ACC112 (cell line): ENCODE measurements around the gene TRIM25.
"Not testable (repeated sequence)": the region's sequence is repeated elsewhere in the genome, so short reads cannot be mapped to it uniquely, and the experiment has no call there.

Experiments
- H2AFZ ChIP-seq: fragments of 200-600 bp; sonication (generic); one replicate; pipeline ENCODE4 v1.6.0; 2017; ENCODE audit warnings: antibody characterized with exemption, low read length; ENCODE audit not compliant: unreplicated experiment
- H3K27ac ChIP-seq: fragments of 200-600 bp; sonication (generic); 2 replicates; pipeline ENCODE4 v1.5.1; 2014; ENCODE audit warnings: low read depth, mild to moderate bottlenecking, antibody characterized with exemption, low read length, moderate library complexity
- H3K27me3 ChIP-seq: fragments of 200-600 bp; sonication (generic); 2 replicates; pipeline ENCODE4 v1.6.1; 2014; ENCODE audit warnings: mild to moderate bottlenecking, antibody characterized with exemption, low read length, moderate library complexity, mixed read lengths; ENCODE audit not compliant: insufficient read depth
- H3K36me3 ChIP-seq: fragments of 200-600 bp; sonication (generic); 2 replicates; pipeline ENCODE4 v1.6.1; 2016; ENCODE audit warnings: mild to moderate bottlenecking, antibody characterized with exemption, low read length, moderate library complexity, mixed read lengths; ENCODE audit not compliant: insufficient read depth
- H3K4me1 ChIP-seq: fragments of 200-600 bp; sonication (generic); one replicate; pipeline ENCODE4 v1.6.1; 2016; ENCODE audit warnings: low read length, mixed read lengths; ENCODE audit not compliant: insufficient read depth, unreplicated experiment, control insufficient read depth
- H3K4me3 ChIP-seq: fragments of 200-600 bp; sonication (generic); 2 replicates; pipeline ENCODE4 v1.5.1; 2014; ENCODE audit warnings: mild to moderate bottlenecking, low read depth, low read length
- H3K79me2 ChIP-seq: fragments of 200-600 bp; sonication (generic); one replicate; pipeline ENCODE4 v1.6.0; 2016; ENCODE audit warnings: low read length; ENCODE audit not compliant: control insufficient read depth, unreplicated experiment, insufficient read depth

TRIM25 gene

GRCh38 chr17:56938206-56938605 lies 24.4 kb upstream of the TRIM25 start:
- H3K79me2 ChIP-seq, H2AFZ ChIP-seq, H3K27me3 ChIP-seq: not testable (repeated sequence)
- Histone ChIP-seq H3K36me3 (peaks cover 25% of the 10 kb centered on the region; the same call in 1 of the 2 replicates), H3K27ac (peak overlapping the region; percentile 11; the same call in 1 of the 2 replicates), H3K4me1 (peaks cover 14% of the 10 kb centered on the region), H3K4me3 (0 out of 2 replicates have a peak overlapping the region, but pooled peaks have one; percentile 13)

DNA sequence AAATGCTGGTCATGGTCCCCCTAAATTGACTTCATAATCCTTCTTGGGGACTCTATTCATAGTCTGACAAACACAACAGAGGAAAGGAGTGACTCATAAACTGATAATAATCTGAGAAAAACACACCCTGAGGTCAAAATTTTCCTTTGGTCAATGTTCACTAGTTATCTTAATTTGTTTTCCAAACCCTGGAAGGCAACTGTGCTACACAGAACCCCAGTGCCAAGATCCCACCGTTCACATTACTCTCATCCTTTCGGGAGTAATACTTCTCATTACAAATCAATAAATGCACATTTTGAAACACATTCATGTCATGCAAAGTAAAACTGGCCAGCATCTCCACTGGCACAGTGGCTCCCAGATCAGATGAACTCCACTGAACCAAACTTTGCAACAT lies 23.8 kb upstream of the TRIM25 start:
- Histone ChIP-seq H3K27ac (peak overlapping the region; percentile 11; the same call in 1 of the 2 replicates), H3K36me3 (peaks cover 25% of the 10 kb centered on the region; the same call in 1 of the 2 replicates), H2AFZ (no peak overlapping the region)

DNA sequence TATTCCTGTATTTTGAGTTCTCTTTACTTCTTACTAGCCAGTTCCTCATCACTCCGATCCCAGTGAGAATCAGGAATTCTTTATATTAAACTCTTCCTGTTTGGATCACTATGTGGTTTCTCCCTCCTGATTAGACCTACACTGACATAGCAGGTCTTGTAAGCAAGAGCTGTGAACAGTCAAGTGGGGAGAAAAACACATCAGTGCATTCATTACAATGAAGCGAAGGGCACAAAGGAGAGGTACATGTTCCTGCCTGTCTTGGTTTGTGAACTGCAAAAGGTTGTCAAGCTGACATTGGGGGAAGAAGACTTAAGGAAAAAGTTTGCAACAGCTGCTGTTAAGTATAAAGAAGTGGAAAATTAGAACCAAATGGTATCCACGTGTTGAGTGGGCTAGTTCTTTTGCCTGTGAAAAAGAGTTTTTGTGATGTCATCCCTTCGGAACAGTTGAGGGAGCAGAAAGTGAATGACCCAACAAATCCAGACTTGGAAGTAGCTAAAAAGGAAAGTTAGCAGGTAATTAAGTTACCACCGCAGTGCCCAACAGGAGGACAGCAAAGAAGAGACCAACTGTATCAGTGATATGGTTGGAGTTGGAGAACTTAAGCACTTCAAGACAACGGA lies 23.0 kb upstream of the TRIM25 start:
- no peak overlapping the region for H2AFZ ChIP-seq
- no peaks in the 10 kb centered on the region for H3K79me2 ChIP-seq
- H3K27me3 ChIP-seq, result no peaks in the 10 kb centered on the region
- peaks cover 25% of the 10 kb centered on the region; the same call in 1 of the 2 replicates for H3K36me3 ChIP-seq
- H3K4me1 ChIP-seq, result peaks cover 14% of the 10 kb centered on the region
- no peak overlapping the region for H3K27ac ChIP-seq
- H3K4me3 ChIP-seq, result no peak overlapping the region

More for the DNA sequence above, 23.8 kb upstream of the TRIM25 start:
- H3K27me3 ChIP-seq, result no peaks in the 10 kb centered on the region
- H3K79me2 ChIP-seq, result no peaks in the 10 kb centered on the region
- peaks cover 14% of the 10 kb centered on the region for H3K4me1 ChIP-seq
- H3K4me3 ChIP-seq, result peak overlapping the region; percentile 13; the same call in 1 of the 2 replicates

DNA sequence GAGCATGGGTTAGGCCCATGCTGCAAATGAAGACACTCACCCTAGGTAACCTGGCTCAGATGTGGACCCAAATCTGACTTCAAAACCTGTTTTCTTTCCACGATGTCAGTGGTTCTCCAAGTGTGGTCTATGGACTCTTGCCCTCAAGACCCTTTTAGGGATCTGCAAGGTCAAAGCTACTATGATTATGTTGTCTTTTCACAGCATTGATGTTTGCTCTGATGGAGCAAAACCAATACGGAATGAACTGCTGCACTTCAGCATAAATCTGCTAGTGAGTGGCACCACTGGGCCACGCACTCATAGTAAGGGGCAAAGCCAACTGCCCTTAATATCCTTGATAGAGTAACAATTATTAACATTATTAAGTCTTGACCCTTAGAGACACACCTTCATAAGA lies 21.6 kb upstream of the TRIM25 start:
- H2AFZ ChIP-seq, result no peak overlapping the region
- no peak overlapping the region for H3K4me3 ChIP-seq
- H3K36me3 ChIP-seq, result peaks cover 28% of the 10 kb centered on the region
- peaks cover 14% of the 10 kb centered on the region for H3K4me1 ChIP-seq
- H3K79me2 ChIP-seq, result no peaks in the 10 kb centered on the region
- no peaks in the 10 kb centered on the region for H3K27me3 ChIP-seq
- no peak overlapping the region for H3K27ac ChIP-seq

- no peak overlapping the region for H3K4me3 ChIP-seq
- no peak overlapping the region for H2AFZ ChIP-seq
- H3K79me2 ChIP-seq, result no peaks in the 10 kb centered on the region
- H3K27ac ChIP-seq, result no peak overlapping the region
- H3K4me1 ChIP-seq, result peaks cover 14% of the 10 kb centered on the region
- H3K27me3 ChIP-seq, result no peaks in the 10 kb centered on the region
- peaks cover 28% of the 10 kb centered on the region for H3K36me3 ChIP-seq
Measured at GRCh38 chr17:56934280-56934679, 20.4 kb upstream of the TRIM25 start.

- Histone ChIP-seq H3K79me2 (no peaks in the 10 kb centered on the region), H3K36me3 (peaks cover 28% of the 10 kb centered on the region), H2AFZ (no peak overlapping the region)
Measured at GRCh38 chr17:56933868-56934267, 20.0 kb upstream of the TRIM25 start.

GRCh38 chr17:56933151-56933745 lies 19.4 kb upstream of the TRIM25 start:
- Histone ChIP-seq H3K79me2 (no peaks in the 10 kb centered on the region), H2AFZ (no peak overlapping the region), H3K27me3 (no peaks in the 10 kb centered on the region), H3K4me1 (peaks cover 9% of the 10 kb centered on the region), H3K36me3 (peaks cover 28% of the 10 kb centered on the region), H3K27ac (no peak overlapping the region), H3K4me3 (no peak overlapping the region)

More at GRCh38 chr17:56933868-56934267, 20.0 kb upstream of the TRIM25 start:
- Histone ChIP-seq H3K27me3 (no peaks in the 10 kb centered on the region), H3K27ac (no peak overlapping the region), H3K4me3 (no peak overlapping the region), H3K4me1 (peaks cover 14% of the 10 kb centered on the region)

GRCh38 chr17:56930739-56931337 lies 17.0 kb upstream of the TRIM25 start:
- Histone ChIP-seq H3K79me2 (no peaks in the 10 kb centered on the region), H3K36me3 (peaks cover 13% of the 10 kb centered on the region), H3K27me3 (no peaks in the 10 kb centered on the region), H3K4me1 (no peaks in the 10 kb centered on the region), H2AFZ (no peak overlapping the region), H3K27ac (no peak overlapping the region), H3K4me3 (no peak overlapping the region)

DNA sequence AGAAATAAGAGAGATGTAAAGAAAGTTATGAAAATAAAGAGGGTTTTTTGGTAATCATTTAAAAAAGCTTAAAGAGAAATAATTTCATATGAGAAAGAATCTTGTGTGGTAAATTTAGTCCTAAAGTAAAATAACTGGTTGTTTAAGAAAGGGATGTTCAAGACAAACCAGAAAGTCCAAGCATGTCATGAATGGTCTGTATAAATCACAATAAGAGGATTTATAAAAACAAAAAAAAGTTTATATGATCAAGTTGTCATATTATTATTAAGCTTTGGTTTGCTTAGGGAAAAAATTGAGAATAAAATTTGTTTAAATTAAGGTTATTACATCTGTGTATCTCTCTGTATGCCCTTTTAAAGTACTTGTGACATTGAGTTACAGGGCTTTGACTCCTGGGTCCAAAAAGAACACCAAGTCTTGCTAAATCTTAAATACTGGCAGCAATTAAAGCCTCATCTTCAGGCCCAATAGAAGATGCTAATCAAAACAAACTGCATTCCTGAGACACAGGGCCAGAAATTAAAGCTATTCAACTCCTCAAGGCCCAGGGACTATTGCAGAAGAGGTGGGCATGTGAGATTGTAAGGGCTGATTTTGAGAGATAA lies 15.6 kb upstream of the TRIM25 start:
- no peaks in the 10 kb centered on the region for H3K4me1 ChIP-seq
- H2AFZ ChIP-seq, result no peak overlapping the region
- H3K4me3 ChIP-seq, result no peak overlapping the region
- peaks cover 10% of the 10 kb centered on the region for H3K36me3 ChIP-seq
- H3K27ac ChIP-seq, result no peak overlapping the region
- no peaks in the 10 kb centered on the region for H3K27me3 ChIP-seq
- H3K79me2 ChIP-seq, result no peaks in the 10 kb centered on the region

DNA sequence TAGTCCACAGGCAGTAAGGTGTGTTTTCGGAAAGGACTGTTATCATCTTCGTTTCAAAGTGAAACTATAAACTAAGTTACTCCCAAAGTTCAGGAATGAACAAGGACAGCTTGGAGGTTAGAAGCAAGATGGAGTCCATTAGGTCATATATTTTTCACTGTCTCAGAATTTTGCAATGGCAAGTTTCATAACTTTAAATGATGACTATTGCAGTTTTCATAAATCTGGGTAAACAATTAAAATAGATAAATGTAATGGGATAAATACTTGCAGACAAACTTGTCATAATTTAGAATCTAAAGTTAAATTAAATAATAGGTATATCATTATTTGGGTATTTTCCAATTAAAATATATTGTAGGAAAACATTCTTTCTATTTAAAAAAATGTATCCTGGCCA lies 14.7 kb upstream of the TRIM25 start:
- H3K27me3 ChIP-seq, result no peaks in the 10 kb centered on the region
- H3K4me1 ChIP-seq, result no peaks in the 10 kb centered on the region
- no peak overlapping the region for H3K27ac ChIP-seq

More for the DNA sequence above, 14.7 kb upstream of the TRIM25 start:
- Histone ChIP-seq H2AFZ (no peak overlapping the region), H3K36me3 (peaks cover 3% of the 10 kb centered on the region), H3K79me2 (no peaks in the 10 kb centered on the region), H3K4me3 (no peak overlapping the region)
